WTC11 (cell line): ENCODE measurements around the gene ITFG1.

Source experiments
- ATF3 ChIP-seq: sonication (generic); formaldehyde crosslinking; conservative IDR thresholded peaks from 2 replicates; pipeline ENCODE4 v1.8.1; 2022; ENCODE audit warnings: mild to moderate bottlenecking, missing genetic modification reagents
- CREM ChIP-seq: sonication (generic); formaldehyde crosslinking; IDR thresholded peaks from 2 replicates; pipeline ENCODE4 v1.8.1; 2022; ENCODE audit warnings: mild to moderate bottlenecking, missing genetic modification reagents, moderate library complexity
- CTCF ChIP-seq: fragments of 200-600 bp; IDR thresholded peaks from 2 replicates; pipeline ENCODE4 v1.8.0; 2022; ENCODE audit warnings: antibody characterized with exemption
- E2F5 ChIP-seq: sonication (generic); formaldehyde crosslinking; IDR thresholded peaks from 2 replicates; pipeline ENCODE4 v1.8.1; 2022; ENCODE audit warnings: mild to moderate bottlenecking, moderate library complexity, missing genetic modification reagents
- FOXP4 ChIP-seq: sonication (generic); formaldehyde crosslinking; IDR thresholded peaks from 2 replicates; pipeline ENCODE4 v1.8.0; 2022; ENCODE audit warnings: mild to moderate bottlenecking, missing genetic modification reagents
- IRF2 ChIP-seq: sonication (generic); formaldehyde crosslinking; IDR thresholded peaks from 2 replicates; pipeline ENCODE4 v1.8.0; 2022; ENCODE audit warnings: low read depth, missing genetic modification reagents, borderline replicate concordance
- MYBL2 ChIP-seq: sonication (generic); formaldehyde crosslinking; IDR thresholded peaks from 2 replicates; pipeline ENCODE4 v1.8.1; 2023; ENCODE audit warnings: mild to moderate bottlenecking, moderate library complexity, missing genetic modification reagents
- NFYB ChIP-seq: sonication (generic); formaldehyde crosslinking; conservative IDR thresholded peaks from 2 replicates; pipeline ENCODE4 v1.8.0; 2022; ENCODE audit warnings: low read depth, missing genetic modification reagents
- USF2 ChIP-seq: sonication (generic); formaldehyde crosslinking; IDR thresholded peaks from 2 replicates; pipeline ENCODE4 v1.8.1; 2023; ENCODE audit warnings: mild to moderate bottlenecking, missing genetic modification reagents, moderate library complexity
- ZBTB43 ChIP-seq: sonication (generic); formaldehyde crosslinking; IDR thresholded peaks from 2 replicates; pipeline ENCODE4 v1.8.1; 2023; ENCODE audit warnings: mild to moderate bottlenecking, missing genetic modification reagents
- ZNF138 ChIP-seq: sonication (generic); formaldehyde crosslinking; conservative IDR thresholded peaks from 2 replicates; pipeline ENCODE4 v1.8.1; 2022; ENCODE audit warnings: mild to moderate bottlenecking, moderate library complexity, missing genetic modification reagents

GRCh38 chr16:47387026-47387734 is 73.7 kb downstream of the ITFG1 start:
- TF ChIP-seq IRF2 (no peak), CTCF (no peak), MYBL2 (CRISPR knock-in tag) (no peak), ATF3 (CRISPR knock-in tag) (no peak), ZBTB43 (no peak), NFYB (CRISPR knock-in tag) (no peak), CREM (CRISPR knock-in tag) (no peak), USF2 (CRISPR knock-in tag) (no peak), FOXP4 (CRISPR knock-in tag) (no peak), E2F5 (CRISPR knock-in tag) (no peak), ZNF138 (CRISPR knock-in tag) (no peak)
